WTC11 (cell line): ENCODE results near the gene GLCCI1. TPM values are rescaled to one million over a fixed set of nuclear protein-coding genes. Genes with fewer than 3 reads are reported as not detected.

ENCODE experiments used
- ATAC-seq: fragments of 200-7000 bp; cut with Tn5 transposase; 2 replicates; pipeline ENCODE4 v1.10.0; 2021; ENCODE audit warnings: mild to moderate bottlenecking, moderate library complexity
- CTCF ChIA-PET: fragments of 300-600 bp; sonication (Branson Sonifier 250); formaldehyde crosslinking; loops from one replicate; lab custom pipeline; 2021; ENCODE audit warnings: antibody characterized with exemption; lab: Charles Lee
- POLR2A ChIA-PET: fragments of 350-600 bp; sonication (Branson Sonifier 250); formaldehyde crosslinking; loops from one replicate; lab custom pipeline; 2021; ENCODE audit warnings: antibody characterized with exemption; lab: Charles Lee
- DNase-seq: peaks from one replicate; pipeline ENCODE4 v3.0.0; 2021; ENCODE audit warnings: low spot score
- H3K27ac Mint-ChIP-seq: 2 replicates; pipeline ENCODE4 v1.8.0; 2021; ENCODE audit warnings: mixed read lengths
- H3K27me3 Mint-ChIP-seq: 2 replicates; pipeline ENCODE4 v1.8.0; 2021; ENCODE audit warnings: low read depth, mild to moderate bottlenecking, moderate library complexity, mixed read lengths
- H3K36me3 Mint-ChIP-seq: 2 replicates; pipeline ENCODE4 v1.8.0; 2021; ENCODE audit warnings: mixed read lengths
- H3K4me1 Mint-ChIP-seq: 2 replicates; pipeline ENCODE4 v1.8.0; 2022; ENCODE audit warnings: mixed read lengths
- H3K4me3 Mint-ChIP-seq: 2 replicates; pipeline ENCODE4 v1.8.0; 2021; ENCODE audit warnings: mild to moderate bottlenecking, moderate library complexity, mixed read lengths
- H3K9me3 Mint-ChIP-seq: 2 replicates; pipeline ENCODE4 v1.8.0; 2021; ENCODE audit warnings: mixed read lengths
- CBFB ChIP-seq: sonication (generic); formaldehyde crosslinking; IDR thresholded peaks from 2 replicates; pipeline ENCODE4 v1.8.1; 2022; ENCODE audit warnings: mild to moderate bottlenecking, low read depth, missing genetic modification reagents
- MXD4 ChIP-seq: fragments of 250-450 bp; sonication (Bioruptor Pico); IDR thresholded peaks from 2 replicates; pipeline ENCODE4 v1.8.0; 2021; ENCODE audit warnings: mild to moderate bottlenecking, moderate library complexity, borderline replicate concordance
- MYBL2 ChIP-seq: sonication (generic); formaldehyde crosslinking; IDR thresholded peaks from 2 replicates; pipeline ENCODE4 v1.8.1; 2023; ENCODE audit warnings: mild to moderate bottlenecking, moderate library complexity, missing genetic modification reagents
- NFATC4 ChIP-seq: fragments of 250-450 bp; sonication (Bioruptor Pico); IDR thresholded peaks from 2 replicates; pipeline ENCODE4 v1.9.0; 2021; ENCODE audit warnings: mild to moderate bottlenecking
- SMAD3 ChIP-seq: sonication (generic); formaldehyde crosslinking; IDR thresholded peaks from 2 replicates; pipeline ENCODE4 v1.8.0; 2022; ENCODE audit warnings: missing genetic modification reagents, mild to moderate bottlenecking, borderline replicate concordance
- SMAD4 ChIP-seq: sonication (generic); formaldehyde crosslinking; IDR thresholded peaks from 2 replicates; pipeline ENCODE4 v1.8.0; 2022; ENCODE audit warnings: mild to moderate bottlenecking, missing genetic modification reagents
- SP1 ChIP-seq: sonication (generic); formaldehyde crosslinking; conservative IDR thresholded peaks from 2 replicates; pipeline ENCODE4 v1.8.1; 2022; ENCODE audit warnings: missing genetic modification reagents
- ZNF138 ChIP-seq: sonication (generic); formaldehyde crosslinking; conservative IDR thresholded peaks from 2 replicates; pipeline ENCODE4 v1.8.1; 2022; ENCODE audit warnings: mild to moderate bottlenecking, moderate library complexity, missing genetic modification reagents
- ZNF263 ChIP-seq: sonication (generic); formaldehyde crosslinking; IDR thresholded peaks from 2 replicates; pipeline ENCODE4 v1.8.1; 2022; ENCODE audit warnings: low read depth, mild to moderate bottlenecking, moderate library complexity, missing genetic modification reagents
- ZNF423 ChIP-seq: fragments of 250-450 bp; sonication (Bioruptor Pico); IDR thresholded peaks from 2 replicates; pipeline ENCODE4 v2.1.2; 2022; ENCODE audit warnings: mild to moderate bottlenecking, moderate library complexity
- ZNF671 ChIP-seq: fragments of 250-450 bp; sonication (Bioruptor Pico); IDR thresholded peaks from 2 replicates; pipeline ENCODE4 v1.8.0; 2021; ENCODE audit warnings: mild to moderate bottlenecking
- total RNA-seq: library from RNA; stranded (reverse); gene quantifications from 3 replicates; pipeline ENCODE4 v1.2.3, GENCODE V29; 2021
- TF ChIP-seq, protein P1 (sequence below): fragments of 250-450 bp; sonication (Bioruptor Pico); conservative IDR thresholded peaks from 2 replicates; pipeline ENCODE4 v1.9.0; 2021; ENCODE audit warnings: mild to moderate bottlenecking
- TF ChIP-seq, protein P2 (sequence below): fragments of 250-450 bp; sonication (Bioruptor Pico); IDR thresholded peaks from 2 replicates; pipeline ENCODE4 v1.9.0; 2021; ENCODE audit warnings: mild to moderate bottlenecking, borderline replicate concordance
- TF ChIP-seq, protein P3 (sequence below): sonication (generic); formaldehyde crosslinking; IDR thresholded peaks from 2 replicates; pipeline ENCODE4 v1.8.0; 2022; ENCODE audit warnings: missing genetic modification reagents
- TF ChIP-seq, protein P4 (sequence below): sonication (generic); formaldehyde crosslinking; conservative IDR thresholded peaks from 2 replicates; pipeline ENCODE4 v1.8.1; 2022; ENCODE audit warnings: mild to moderate bottlenecking, missing genetic modification reagents
- TF ChIP-seq, protein P5 (sequence below): sonication (generic); formaldehyde crosslinking; IDR thresholded peaks from 2 replicates; pipeline ENCODE4 v1.8.0; 2023; ENCODE audit warnings: mild to moderate bottlenecking, missing genetic modification reagents
- TF ChIP-seq, protein P6 (sequence below): sonication (generic); formaldehyde crosslinking; IDR thresholded peaks from 2 replicates; pipeline ENCODE4 v1.8.0; 2022; ENCODE audit warnings: mild to moderate bottlenecking, missing genetic modification reagents

Gene GLCCI1
- total RNA-seq, 1 experiment from 2014 or later, result 23.8 TPM

DNA sequence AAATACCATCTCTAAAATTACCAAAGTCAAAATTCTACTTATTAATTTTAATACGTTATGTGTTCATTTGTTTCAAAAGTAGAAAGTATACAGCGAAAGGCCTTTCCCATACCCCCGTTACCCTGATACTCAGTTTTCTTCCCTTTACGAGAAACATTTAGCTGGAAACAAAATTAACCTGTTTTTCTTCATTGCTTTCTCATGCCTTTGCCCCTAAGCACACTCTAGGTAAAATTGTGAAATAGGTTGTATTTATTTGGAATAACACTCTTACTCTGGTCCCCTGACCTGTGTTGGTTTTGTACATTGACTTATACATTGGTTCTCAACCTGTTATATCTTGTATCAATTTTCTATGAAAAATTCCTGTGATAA is 47.1 kb downstream of the GLCCI1 start (continued):
- TF ChIP-seq, protein P1, sequence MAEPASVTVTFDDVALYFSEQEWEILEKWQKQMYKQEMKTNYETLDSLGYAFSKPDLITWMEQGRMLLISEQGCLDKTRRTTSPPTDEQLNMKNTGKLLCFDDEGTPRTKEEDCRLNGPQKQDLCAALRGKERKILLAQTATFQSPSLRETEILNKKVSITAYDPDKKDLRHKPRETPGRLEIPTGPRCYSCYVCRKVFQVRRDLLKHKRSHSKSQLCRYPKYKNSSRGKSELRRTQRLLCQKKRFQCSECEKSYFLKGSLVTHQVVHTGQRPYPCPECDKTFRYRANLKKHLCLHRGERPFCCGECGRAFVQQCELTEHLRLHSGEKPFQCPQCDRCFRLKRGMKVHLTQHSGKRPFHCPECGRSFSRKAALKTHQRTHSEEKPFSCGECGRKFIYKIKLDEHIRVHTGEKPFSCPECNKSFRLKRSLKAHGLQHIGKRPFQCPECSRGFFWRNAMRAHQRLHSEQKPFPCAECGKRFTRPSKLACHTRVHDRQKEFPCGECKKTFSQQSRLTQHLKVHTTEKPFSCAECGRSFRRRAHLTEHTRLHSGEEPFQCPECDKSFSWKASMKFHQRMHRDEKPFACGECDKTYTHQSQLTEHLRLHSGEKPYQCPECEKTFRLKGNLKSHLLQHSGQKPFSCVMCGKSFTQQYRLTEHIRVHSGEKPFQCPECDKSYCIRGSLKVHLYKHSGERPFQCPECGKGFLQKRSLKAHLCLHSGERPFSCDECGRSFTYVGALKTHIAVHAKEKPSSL (CRISPR knock-in tag), result no peak
- TF ChIP-seq ZNF138 (CRISPR knock-in tag) (no peak), MYBL2 (CRISPR knock-in tag) (no peak), SMAD3 (CRISPR knock-in tag) (no peak)

DNA sequence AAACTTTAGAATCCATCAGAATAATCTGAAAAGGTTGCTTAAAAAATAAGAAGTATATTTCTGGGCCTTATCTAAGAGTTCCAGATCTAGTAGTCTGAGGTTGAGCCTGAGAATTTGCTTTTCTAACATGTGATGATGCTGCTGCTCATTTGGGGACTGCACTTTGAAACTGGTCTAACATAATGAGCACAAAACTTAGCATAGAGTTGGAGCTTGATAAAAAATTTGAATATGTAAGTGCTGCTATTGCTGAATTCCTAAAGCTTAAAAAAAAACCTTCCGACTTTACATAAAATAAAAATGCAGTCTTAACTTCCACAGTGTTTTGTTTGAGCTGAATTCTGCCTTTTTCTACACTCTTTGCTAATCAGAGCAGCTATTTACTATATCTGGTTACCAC is 48.8 kb downstream of the GLCCI1 start:
- POLR2A ChIA-PET, result interaction anchor here (0.5 kb wide), 1 partner anchor 130 kb away, joined by 3 read pairs; no protein-coding TSS in a partner anchor
- CTCF ChIA-PET, result interaction anchor here (1.0 to 1.2 kb wide), 2 partner anchors 18 to 279 kb away, joined by 3 to 5 read pairs; no protein-coding TSS in a partner anchor
- TF ChIP-seq ZNF263 (CRISPR knock-in tag), result no peak
- TF ChIP-seq CBFB, result no peak
- no peak for TF ChIP-seq NFATC4 (CRISPR knock-in tag)
- TF ChIP-seq SMAD4, result no peak
- no peak for TF ChIP-seq SP1 (CRISPR knock-in tag)
- TF ChIP-seq, protein P2, sequence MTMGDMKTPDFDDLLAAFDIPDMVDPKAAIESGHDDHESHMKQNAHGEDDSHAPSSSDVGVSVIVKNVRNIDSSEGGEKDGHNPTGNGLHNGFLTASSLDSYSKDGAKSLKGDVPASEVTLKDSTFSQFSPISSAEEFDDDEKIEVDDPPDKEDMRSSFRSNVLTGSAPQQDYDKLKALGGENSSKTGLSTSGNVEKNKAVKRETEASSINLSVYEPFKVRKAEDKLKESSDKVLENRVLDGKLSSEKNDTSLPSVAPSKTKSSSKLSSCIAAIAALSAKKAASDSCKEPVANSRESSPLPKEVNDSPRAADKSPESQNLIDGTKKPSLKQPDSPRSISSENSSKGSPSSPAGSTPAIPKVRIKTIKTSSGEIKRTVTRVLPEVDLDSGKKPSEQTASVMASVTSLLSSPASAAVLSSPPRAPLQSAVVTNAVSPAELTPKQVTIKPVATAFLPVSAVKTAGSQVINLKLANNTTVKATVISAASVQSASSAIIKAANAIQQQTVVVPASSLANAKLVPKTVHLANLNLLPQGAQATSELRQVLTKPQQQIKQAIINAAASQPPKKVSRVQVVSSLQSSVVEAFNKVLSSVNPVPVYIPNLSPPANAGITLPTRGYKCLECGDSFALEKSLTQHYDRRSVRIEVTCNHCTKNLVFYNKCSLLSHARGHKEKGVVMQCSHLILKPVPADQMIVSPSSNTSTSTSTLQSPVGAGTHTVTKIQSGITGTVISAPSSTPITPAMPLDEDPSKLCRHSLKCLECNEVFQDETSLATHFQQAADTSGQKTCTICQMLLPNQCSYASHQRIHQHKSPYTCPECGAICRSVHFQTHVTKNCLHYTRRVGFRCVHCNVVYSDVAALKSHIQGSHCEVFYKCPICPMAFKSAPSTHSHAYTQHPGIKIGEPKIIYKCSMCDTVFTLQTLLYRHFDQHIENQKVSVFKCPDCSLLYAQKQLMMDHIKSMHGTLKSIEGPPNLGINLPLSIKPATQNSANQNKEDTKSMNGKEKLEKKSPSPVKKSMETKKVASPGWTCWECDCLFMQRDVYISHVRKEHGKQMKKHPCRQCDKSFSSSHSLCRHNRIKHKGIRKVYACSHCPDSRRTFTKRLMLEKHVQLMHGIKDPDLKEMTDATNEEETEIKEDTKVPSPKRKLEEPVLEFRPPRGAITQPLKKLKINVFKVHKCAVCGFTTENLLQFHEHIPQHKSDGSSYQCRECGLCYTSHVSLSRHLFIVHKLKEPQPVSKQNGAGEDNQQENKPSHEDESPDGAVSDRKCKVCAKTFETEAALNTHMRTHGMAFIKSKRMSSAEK (CRISPR knock-in tag), result no peak
- TF ChIP-seq ZNF671 (CRISPR knock-in tag), result no peak
- TF ChIP-seq, protein P3, sequence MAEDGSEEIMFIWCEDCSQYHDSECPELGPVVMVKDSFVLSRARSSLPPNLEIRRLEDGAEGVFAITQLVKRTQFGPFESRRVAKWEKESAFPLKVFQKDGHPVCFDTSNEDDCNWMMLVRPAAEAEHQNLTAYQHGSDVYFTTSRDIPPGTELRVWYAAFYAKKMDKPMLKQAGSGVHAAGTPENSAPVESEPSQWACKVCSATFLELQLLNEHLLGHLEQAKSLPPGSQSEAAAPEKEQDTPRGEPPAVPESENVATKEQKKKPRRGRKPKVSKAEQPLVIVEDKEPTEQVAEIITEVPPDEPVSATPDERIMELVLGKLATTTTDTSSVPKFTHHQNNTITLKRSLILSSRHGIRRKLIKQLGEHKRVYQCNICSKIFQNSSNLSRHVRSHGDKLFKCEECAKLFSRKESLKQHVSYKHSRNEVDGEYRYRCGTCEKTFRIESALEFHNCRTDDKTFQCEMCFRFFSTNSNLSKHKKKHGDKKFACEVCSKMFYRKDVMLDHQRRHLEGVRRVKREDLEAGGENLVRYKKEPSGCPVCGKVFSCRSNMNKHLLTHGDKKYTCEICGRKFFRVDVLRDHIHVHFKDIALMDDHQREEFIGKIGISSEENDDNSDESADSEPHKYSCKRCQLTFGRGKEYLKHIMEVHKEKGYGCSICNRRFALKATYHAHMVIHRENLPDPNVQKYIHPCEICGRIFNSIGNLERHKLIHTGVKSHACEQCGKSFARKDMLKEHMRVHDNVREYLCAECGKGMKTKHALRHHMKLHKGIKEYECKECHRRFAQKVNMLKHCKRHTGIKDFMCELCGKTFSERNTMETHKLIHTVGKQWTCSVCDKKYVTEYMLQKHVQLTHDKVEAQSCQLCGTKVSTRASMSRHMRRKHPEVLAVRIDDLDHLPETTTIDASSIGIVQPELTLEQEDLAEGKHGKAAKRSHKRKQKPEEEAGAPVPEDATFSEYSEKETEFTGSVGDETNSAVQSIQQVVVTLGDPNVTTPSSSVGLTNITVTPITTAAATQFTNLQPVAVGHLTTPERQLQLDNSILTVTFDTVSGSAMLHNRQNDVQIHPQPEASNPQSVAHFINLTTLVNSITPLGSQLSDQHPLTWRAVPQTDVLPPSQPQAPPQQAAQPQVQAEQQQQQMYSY (CRISPR knock-in tag), result no peak
- TF ChIP-seq, protein P4, sequence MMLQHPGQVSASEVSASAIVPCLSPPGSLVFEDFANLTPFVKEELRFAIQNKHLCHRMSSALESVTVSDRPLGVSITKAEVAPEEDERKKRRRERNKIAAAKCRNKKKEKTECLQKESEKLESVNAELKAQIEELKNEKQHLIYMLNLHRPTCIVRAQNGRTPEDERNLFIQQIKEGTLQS (CRISPR knock-in tag), result no peak
- TF ChIP-seq MXD4 (CRISPR knock-in tag), result no peak
- TF ChIP-seq, protein P5, sequence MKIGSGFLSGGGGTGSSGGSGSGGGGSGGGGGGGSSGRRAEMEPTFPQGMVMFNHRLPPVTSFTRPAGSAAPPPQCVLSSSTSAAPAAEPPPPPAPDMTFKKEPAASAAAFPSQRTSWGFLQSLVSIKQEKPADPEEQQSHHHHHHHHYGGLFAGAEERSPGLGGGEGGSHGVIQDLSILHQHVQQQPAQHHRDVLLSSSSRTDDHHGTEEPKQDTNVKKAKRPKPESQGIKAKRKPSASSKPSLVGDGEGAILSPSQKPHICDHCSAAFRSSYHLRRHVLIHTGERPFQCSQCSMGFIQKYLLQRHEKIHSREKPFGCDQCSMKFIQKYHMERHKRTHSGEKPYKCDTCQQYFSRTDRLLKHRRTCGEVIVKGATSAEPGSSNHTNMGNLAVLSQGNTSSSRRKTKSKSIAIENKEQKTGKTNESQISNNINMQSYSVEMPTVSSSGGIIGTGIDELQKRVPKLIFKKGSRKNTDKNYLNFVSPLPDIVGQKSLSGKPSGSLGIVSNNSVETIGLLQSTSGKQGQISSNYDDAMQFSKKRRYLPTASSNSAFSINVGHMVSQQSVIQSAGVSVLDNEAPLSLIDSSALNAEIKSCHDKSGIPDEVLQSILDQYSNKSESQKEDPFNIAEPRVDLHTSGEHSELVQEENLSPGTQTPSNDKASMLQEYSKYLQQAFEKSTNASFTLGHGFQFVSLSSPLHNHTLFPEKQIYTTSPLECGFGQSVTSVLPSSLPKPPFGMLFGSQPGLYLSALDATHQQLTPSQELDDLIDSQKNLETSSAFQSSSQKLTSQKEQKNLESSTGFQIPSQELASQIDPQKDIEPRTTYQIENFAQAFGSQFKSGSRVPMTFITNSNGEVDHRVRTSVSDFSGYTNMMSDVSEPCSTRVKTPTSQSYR (CRISPR knock-in tag), result no peak
- TF ChIP-seq, protein P6, sequence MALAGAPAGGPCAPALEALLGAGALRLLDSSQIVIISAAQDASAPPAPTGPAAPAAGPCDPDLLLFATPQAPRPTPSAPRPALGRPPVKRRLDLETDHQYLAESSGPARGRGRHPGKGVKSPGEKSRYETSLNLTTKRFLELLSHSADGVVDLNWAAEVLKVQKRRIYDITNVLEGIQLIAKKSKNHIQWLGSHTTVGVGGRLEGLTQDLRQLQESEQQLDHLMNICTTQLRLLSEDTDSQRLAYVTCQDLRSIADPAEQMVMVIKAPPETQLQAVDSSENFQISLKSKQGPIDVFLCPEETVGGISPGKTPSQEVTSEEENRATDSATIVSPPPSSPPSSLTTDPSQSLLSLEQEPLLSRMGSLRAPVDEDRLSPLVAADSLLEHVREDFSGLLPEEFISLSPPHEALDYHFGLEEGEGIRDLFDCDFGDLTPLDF, result no peak
- no peak for TF ChIP-seq ZNF423 (CRISPR knock-in tag)
- no peak overlapping the region for H3K4me3 Mint-ChIP-seq
- DNase-seq, result no peak
- no peak overlapping the region for H3K27ac Mint-ChIP-seq
- peaks cover 4% of the 10 kb centered on the region for H3K4me1 Mint-ChIP-seq
- ATAC-seq, result no peak
- no peaks in the 10 kb centered on the region for H3K9me3 Mint-ChIP-seq
- peaks cover 5% of the 10 kb centered on the region; the same call in 1 of the 2 replicates for H3K36me3 Mint-ChIP-seq
- H3K27me3 Mint-ChIP-seq, result no peaks in the 10 kb centered on the region
